Loucy (cell line): ENCODE data around the gene INCENP.

ENCODE experiments used
- CTCF ChIP-seq: fragments of 200-600 bp; sonication (generic); conservative IDR thresholded peaks from 2 replicates; pipeline ENCODE4 v1.5.1; 2014; ENCODE audit warnings: mild to moderate bottlenecking, antibody characterized with exemption, low read length
- EZH2phosphoT487 ChIP-seq: fragments of 200-600 bp; IDR thresholded peaks from 2 replicates; pipeline ENCODE4 v1.6.1; 2018; ENCODE audit warnings: antibody characterized with exemption, mild to moderate bottlenecking, moderate library complexity, borderline replicate concordance

- no peak for TF ChIP-seq EZH2phosphoT487
- no peak for TF ChIP-seq CTCF
Observed at GRCh38 chr11:62139526-62140303, 15.9 kb downstream of the INCENP start.
